SK-N-SH treated with all-trans-retinoic acid at 6 μM for 48 hours (cell line): ENCODE data around the gene DNAL1.

ENCODE experiments used
- ATAC-seq: fragments of 200-7000 bp; cut with Tn5 transposase; 3 replicates; pipeline ENCODE4 v1.9.1; 2020; ENCODE audit warnings: mild to moderate bottlenecking, moderate library complexity
- ARNTL ChIP-seq: fragments of 450-650 bp; formaldehyde crosslinking; IDR thresholded peaks from 2 replicates; pipeline ENCODE4 v1.5.0; 2020; ENCODE audit warnings: low read depth, mild to moderate bottlenecking, moderate library complexity, borderline replicate concordance
- BACH2 ChIP-seq: fragments of 250-450 bp; sonication (Bioruptor Pico); IDR thresholded peaks from 2 replicates; pipeline ENCODE4 v1.9.0; 2021; ENCODE audit warnings: mild to moderate bottlenecking, borderline replicate concordance
- CREB5 ChIP-seq: fragments of 250-450 bp; sonication (Bioruptor Pico); IDR thresholded peaks from 2 replicates; pipeline ENCODE4 v1.5.1; 2020; ENCODE audit warnings: low read depth, mild to moderate bottlenecking, moderate library complexity
- CSDC2 ChIP-seq: fragments of 250-450 bp; sonication (Bioruptor Pico); IDR thresholded peaks from 2 replicates; pipeline ENCODE4 v1.5.0; 2020; ENCODE audit warnings: mild to moderate bottlenecking, moderate library complexity
- CSRNP3 ChIP-seq: fragments of 250-450 bp; sonication (Bioruptor Pico); IDR thresholded peaks from 2 replicates; pipeline ENCODE4 v1.5.1; 2021; ENCODE audit warnings: mild to moderate bottlenecking, moderate library complexity
- ESRRG ChIP-seq: fragments of 250-450 bp; sonication (Bioruptor Pico); IDR thresholded peaks from 2 replicates; pipeline ENCODE4 v1.6.1; 2021; ENCODE audit warnings: mild to moderate bottlenecking
- GLIS3 ChIP-seq: fragments of 250-450 bp; sonication (Bioruptor Pico); IDR thresholded peaks from 2 replicates; pipeline ENCODE4 v1.5.0; 2020; ENCODE audit warnings: mild to moderate bottlenecking, moderate library complexity
- ISL1 ChIP-seq: fragments of 250-450 bp; sonication (Bioruptor Pico); IDR thresholded peaks from 2 replicates; pipeline ENCODE4 v2.1.2; 2022; ENCODE audit warnings: mild to moderate bottlenecking, moderate library complexity
- OSR1 ChIP-seq: fragments of 250-450 bp; sonication (Bioruptor Pico); IDR thresholded peaks from 2 replicates; pipeline ENCODE4 v1.8.0; 2022; ENCODE audit warnings: moderate library complexity, mild to moderate bottlenecking, inconsistent platforms
- PATZ1 ChIP-seq: fragments of 250-450 bp; sonication (Bioruptor Pico); IDR thresholded peaks from 2 replicates; pipeline ENCODE4 v1.8.0; 2020; ENCODE audit warnings: mild to moderate bottlenecking, moderate library complexity, borderline replicate concordance
- POU6F1 ChIP-seq: fragments of 250-450 bp; sonication (Bioruptor Pico); IDR thresholded peaks from 2 replicates; pipeline ENCODE4 v1.8.0; 2021; ENCODE audit warnings: low read depth, mild to moderate bottlenecking, moderate library complexity, borderline replicate concordance
- SNAI2 ChIP-seq: fragments of 250-450 bp; sonication (Bioruptor Pico); IDR thresholded peaks from 2 replicates; pipeline ENCODE4 v1.5.0; 2020; ENCODE audit warnings: mild to moderate bottlenecking, moderate library complexity
- TCF4 ChIP-seq: fragments of 250-450 bp; sonication (Bioruptor Pico); IDR thresholded peaks from 2 replicates; pipeline ENCODE4 v1.8.0; 2021; ENCODE audit warnings: mild to moderate bottlenecking, moderate library complexity, borderline replicate concordance
- TSHZ2 ChIP-seq: fragments of 250-450 bp; sonication (Bioruptor Pico); IDR thresholded peaks from 2 replicates; pipeline ENCODE4 v1.5.0; 2020; ENCODE audit warnings: mild to moderate bottlenecking, moderate library complexity
- ZC3H10 ChIP-seq: fragments of 250-450 bp; sonication (Bioruptor Pico); IDR thresholded peaks from 2 replicates; pipeline ENCODE4 v1.5.1; 2021; ENCODE audit warnings: mild to moderate bottlenecking, moderate library complexity
- ZFP30 ChIP-seq: fragments of 450-650 bp; formaldehyde crosslinking; IDR thresholded peaks from 2 replicates; pipeline ENCODE4 v1.5.0; 2022; ENCODE audit warnings: mild to moderate bottlenecking, moderate library complexity
- ZNF70 ChIP-seq: fragments of 450-650 bp; formaldehyde crosslinking; IDR thresholded peaks from 2 replicates; pipeline ENCODE4 v1.5.0; 2020; ENCODE audit warnings: mild to moderate bottlenecking, moderate library complexity
- ZNF8 ChIP-seq: fragments of 450-650 bp; formaldehyde crosslinking; IDR thresholded peaks from 2 replicates; pipeline ENCODE4 v1.5.0; 2020; ENCODE audit warnings: mild to moderate bottlenecking, moderate library complexity

DNAL1 gene

GRCh38 chr14:73732006-73732405, 87.2 kb downstream of the DNAL1 start:
- no peak for TF ChIP-seq SNAI2 (CRISPR knock-in tag)
- ATAC-seq, result no peak

- ATAC-seq, result no peak
- no peak for TF ChIP-seq BACH2
- no peak for TF ChIP-seq PATZ1 (CRISPR knock-in tag)
- no peak for TF ChIP-seq ARNTL (CRISPR knock-in tag)
- TF ChIP-seq ZNF70 (CRISPR knock-in tag), result no peak
- TF ChIP-seq TSHZ2 (CRISPR knock-in tag), result no peak
- TF ChIP-seq OSR1 (CRISPR knock-in tag), result no peak
- no peak for TF ChIP-seq POU6F1
- no peak for TF ChIP-seq CREB5 (CRISPR knock-in tag)
- TF ChIP-seq ZC3H10 (CRISPR knock-in tag), result no peak
- no peak for TF ChIP-seq ISL1
- TF ChIP-seq TCF4 (CRISPR knock-in tag), result no peak
- no peak for TF ChIP-seq SNAI2 (CRISPR knock-in tag)
- no peak for TF ChIP-seq ZNF8 (CRISPR knock-in tag)
Measured at GRCh38 chr14:73736842-73737241, 92.1 kb downstream of the DNAL1 start.

- TF ChIP-seq TSHZ2 (CRISPR knock-in tag) (no peak), ESRRG (no peak), ZNF8 (CRISPR knock-in tag) (no peak), ZFP30 (CRISPR knock-in tag) (no peak), GLIS3 (CRISPR knock-in tag) (no peak), CREB5 (CRISPR knock-in tag) (no peak), CSRNP3 (CRISPR knock-in tag) (no peak), CSDC2 (CRISPR knock-in tag) (no peak), ISL1 (no peak)
- ATAC-seq, result no peak
Measured at GRCh38 chr14:73738518-73739173, 93.9 kb downstream of the DNAL1 start.
